Muscle layer of colon (tissue), 2 donors: ENCODE data around the gene CDKAL1.

Source experiments
- H3K27ac ChIP-seq: one replicate; pipeline ENCODE4 v1.7.0; 2013; ENCODE audit warnings: low read depth, mild to moderate bottlenecking, low read length, moderate library complexity
- H3K27me3 ChIP-seq, 2 donors: one replicate each; pipeline ENCODE4 v1.7.0; 2013; ENCODE audit warnings: low read length in 2 of 2, mild to moderate bottlenecking in 2 of 2; ENCODE audit not compliant: insufficient read depth in 2 of 2, control insufficient read depth in 1 of 2
- H3K36me3 ChIP-seq: one replicate; pipeline ENCODE4 v1.7.0; 2013; ENCODE audit warnings: mild to moderate bottlenecking, low read length; ENCODE audit not compliant: insufficient read depth
- H3K4me1 ChIP-seq: one replicate; pipeline ENCODE4 v1.7.0; 2013; ENCODE audit warnings: mild to moderate bottlenecking, low read length; ENCODE audit not compliant: insufficient read depth
- H3K4me3 ChIP-seq, 2 donors: one replicate each; pipeline ENCODE4 v1.7.0; 2013; ENCODE audit warnings: low read length in 2 of 2, low read depth in 1 of 2, mild to moderate bottlenecking in 1 of 2, moderate library complexity in 1 of 2
- H3K9ac ChIP-seq: one replicate; pipeline ENCODE4 v1.7.0; 2013; ENCODE audit warnings: low read length
- H3K9me3 ChIP-seq: one replicate; pipeline ENCODE4 v1.7.0; 2013; ENCODE audit warnings: mild to moderate bottlenecking, low read length
- donor health status: abdominal sarcoma.
- donor health status: Adenocarcinoma of cecum.

Gene CDKAL1

DNA sequence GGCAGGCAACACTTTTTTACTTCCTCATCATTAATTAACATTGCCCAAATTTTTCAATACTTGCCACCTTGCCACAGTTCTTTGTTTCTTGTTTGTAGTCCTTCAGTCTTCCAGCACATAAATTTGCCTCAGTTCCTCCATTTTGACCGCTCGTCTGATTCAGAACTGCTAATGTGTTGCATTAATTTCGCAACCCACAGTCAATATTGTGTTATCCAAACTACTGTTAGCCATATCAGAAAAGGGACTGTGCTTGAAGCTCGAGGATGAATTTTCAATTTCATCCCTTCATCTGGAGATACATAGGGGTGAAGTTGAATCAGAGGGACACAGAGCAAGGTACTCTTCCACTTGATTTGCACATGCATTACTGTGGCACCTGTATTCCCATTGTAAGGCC is 421.5 kb downstream of the CDKAL1 start:
- Histone ChIP-seq H3K27ac (no peak overlapping the region), H3K27me3 (no peaks in the 10 kb centered on the region), H3K9ac (no peak overlapping the region)

GRCh38 chr6:20960067-20960466 is 425.8 kb downstream of the CDKAL1 start:
- H3K36me3 ChIP-seq, result peaks cover 4% of the 10 kb centered on the region
- no peak overlapping the region for H3K27ac ChIP-seq
- H3K9ac ChIP-seq, result no peak overlapping the region
- H3K4me3 ChIP-seq, result no peak overlapping the region
- H3K27me3 ChIP-seq, result no peaks in the 10 kb centered on the region
- no peaks in the 10 kb centered on the region for H3K9me3 ChIP-seq
- no peaks in the 10 kb centered on the region for H3K4me1 ChIP-seq

More for the DNA sequence above, 421.5 kb downstream of the CDKAL1 start:
- peaks cover 4% of the 10 kb centered on the region for H3K36me3 ChIP-seq
- no peak overlapping the region for H3K4me3 ChIP-seq
- H3K4me1 ChIP-seq, result no peaks in the 10 kb centered on the region
- H3K9me3 ChIP-seq, result no peaks in the 10 kb centered on the region

- no peak overlapping the region for H3K9ac ChIP-seq
- no peaks in the 10 kb centered on the region for H3K27me3 ChIP-seq
- H3K9me3 ChIP-seq, result no peaks in the 10 kb centered on the region
- no peak overlapping the region for H3K27ac ChIP-seq
- no peaks in the 10 kb centered on the region for H3K36me3 ChIP-seq
- no peaks in the 10 kb centered on the region for H3K4me1 ChIP-seq
- no peak overlapping the region for H3K4me3 ChIP-seq
Measured at GRCh38 chr6:20965276-20965675, 431.0 kb downstream of the CDKAL1 start.

GRCh38 chr6:20965915-20966314 is 431.7 kb downstream of the CDKAL1 start:
- H3K27ac ChIP-seq, result no peak overlapping the region
- no peaks in the 10 kb centered on the region for H3K4me1 ChIP-seq
- H3K9ac ChIP-seq, result no peak overlapping the region
- no peaks in the 10 kb centered on the region for H3K27me3 ChIP-seq
- H3K4me3 ChIP-seq, result no peak overlapping the region
- H3K9me3 ChIP-seq, result no peaks in the 10 kb centered on the region
- H3K36me3 ChIP-seq, result no peaks in the 10 kb centered on the region

- Histone ChIP-seq H3K4me1 (no peaks in the 10 kb centered on the region), H3K9me3 (no peaks in the 10 kb centered on the region), H3K27ac (no peak overlapping the region), H3K27me3 (no peaks in the 10 kb centered on the region), H3K9ac (no peak overlapping the region), H3K4me3 (no peak overlapping the region), H3K36me3 (no peaks in the 10 kb centered on the region)
Measured at GRCh38 chr6:20969551-20969950, 435.3 kb downstream of the CDKAL1 start.

- H3K27ac ChIP-seq, result no peak overlapping the region
- no peaks in the 10 kb centered on the region for H3K4me1 ChIP-seq
- no peak overlapping the region for H3K9ac ChIP-seq
- H3K27me3 ChIP-seq, result no peaks in the 10 kb centered on the region
- H3K4me3 ChIP-seq, result no peak overlapping the region
- no peaks in the 10 kb centered on the region for H3K36me3 ChIP-seq
- H3K9me3 ChIP-seq, result no peaks in the 10 kb centered on the region
Measured at GRCh38 chr6:20976391-20976918, 442.2 kb downstream of the CDKAL1 start.

GRCh38 chr6:20978151-20978614 is 443.9 kb downstream of the CDKAL1 start:
- Histone ChIP-seq H3K4me1 (no peaks in the 10 kb centered on the region), H3K27ac (no peak overlapping the region), H3K9me3 (no peaks in the 10 kb centered on the region), H3K4me3 (no peak overlapping the region), H3K27me3 (no peaks in the 10 kb centered on the region), H3K36me3 (no peaks in the 10 kb centered on the region), H3K9ac (no peak overlapping the region)

DNA sequence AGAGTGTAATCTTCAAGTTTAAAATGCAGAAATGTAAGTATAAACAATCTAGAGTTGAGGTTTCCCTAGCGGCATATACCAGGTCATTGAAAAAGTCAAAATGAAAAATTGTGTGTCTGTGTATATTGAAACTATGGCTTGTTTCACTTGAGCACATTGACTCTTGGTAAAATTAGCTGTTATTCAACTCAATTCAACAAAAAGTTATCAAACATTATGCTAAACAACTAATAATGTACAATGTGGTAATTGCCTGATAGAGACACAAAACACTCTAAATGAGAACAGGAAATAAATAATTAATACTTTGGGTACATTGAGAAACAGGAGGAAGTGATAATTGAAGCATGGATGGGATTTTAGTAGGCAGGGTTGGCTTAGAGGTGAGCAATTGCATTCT is 444.8 kb downstream of the CDKAL1 start:
- H3K4me1 ChIP-seq, result no peaks in the 10 kb centered on the region

GRCh38 chr6:20983961-20984360 is 449.7 kb downstream of the CDKAL1 start:
- H3K4me1 ChIP-seq, result no peaks in the 10 kb centered on the region
- H3K36me3 ChIP-seq, result no peaks in the 10 kb centered on the region
- H3K27ac ChIP-seq, result no peak overlapping the region
- H3K9me3 ChIP-seq, result no peaks in the 10 kb centered on the region
- no peaks in the 10 kb centered on the region for H3K27me3 ChIP-seq
- no peak overlapping the region for H3K9ac ChIP-seq
- no peak overlapping the region for H3K4me3 ChIP-seq

More for the DNA sequence above, 444.8 kb downstream of the CDKAL1 start:
- Histone ChIP-seq H3K27me3 (no peaks in the 10 kb centered on the region), H3K9me3 (no peaks in the 10 kb centered on the region), H3K36me3 (no peaks in the 10 kb centered on the region), H3K9ac (no peak overlapping the region), H3K27ac (no peak overlapping the region), H3K4me3 (no peak overlapping the region)

- H3K9me3 ChIP-seq, result no peaks in the 10 kb centered on the region
Measured at GRCh38 chr6:20985821-20986220, 451.6 kb downstream of the CDKAL1 start.

GRCh38 chr6:20991910-20992309 is 457.7 kb downstream of the CDKAL1 start:
- Histone ChIP-seq H3K4me3 (no peak overlapping the region), H3K27me3 (no peaks in the 10 kb centered on the region), H3K36me3 (no peaks in the 10 kb centered on the region), H3K27ac (no peak overlapping the region), H3K4me1 (no peaks in the 10 kb centered on the region), H3K9me3 (no peaks in the 10 kb centered on the region), H3K9ac (no peak overlapping the region)

More at GRCh38 chr6:20985821-20986220, 451.6 kb downstream of the CDKAL1 start:
- H3K4me1 ChIP-seq, result no peaks in the 10 kb centered on the region
- H3K4me3 ChIP-seq, result no peak overlapping the region
- no peak overlapping the region for H3K9ac ChIP-seq
- H3K27me3 ChIP-seq, result no peaks in the 10 kb centered on the region
- H3K27ac ChIP-seq, result no peak overlapping the region
- H3K36me3 ChIP-seq, result no peaks in the 10 kb centered on the region

DNA sequence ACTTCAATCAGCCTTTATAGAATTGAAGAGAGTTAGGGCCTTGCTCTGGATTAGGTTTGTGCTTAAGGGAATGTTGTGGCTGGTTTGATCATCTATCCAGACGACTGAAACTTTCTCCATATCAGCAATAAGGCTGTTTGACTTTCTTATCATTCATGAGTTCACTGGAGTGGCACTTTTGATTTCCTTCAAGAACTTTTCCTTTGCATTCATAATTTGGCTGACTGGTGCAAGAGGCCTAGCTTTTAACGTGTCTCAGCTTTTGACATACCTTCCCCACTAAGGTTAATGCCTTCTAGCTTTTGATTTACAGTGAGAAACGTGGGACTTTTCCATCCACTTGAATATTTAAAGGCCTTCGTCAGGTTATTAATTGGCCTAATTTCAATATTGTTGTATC is 461.8 kb downstream of the CDKAL1 start:
- Histone ChIP-seq H3K4me3 (no peak overlapping the region), H3K4me1 (peaks cover 5% of the 10 kb centered on the region), H3K27me3 (no peaks in the 10 kb centered on the region)

More for the DNA sequence above, 461.8 kb downstream of the CDKAL1 start:
- H3K27ac ChIP-seq, result no peak overlapping the region
- no peaks in the 10 kb centered on the region for H3K9me3 ChIP-seq
- no peak overlapping the region for H3K9ac ChIP-seq
- H3K36me3 ChIP-seq, result no peaks in the 10 kb centered on the region
